ENCODE measurements around the gene TRAFD1. TPM values are rescaled to one million over a fixed set of nuclear protein-coding genes. Genes with fewer than 3 reads are reported as not detected.

The TRAFD1 gene
- polyA plus RNA-seq, 1 donor: 21.2 TPM

Other genes starting within 250 kb of the TRAFD1 start
- gene TMEM116, start 112.4 kb upstream of the TRAFD1 start, polyA plus RNA-seq (ENCODE audit: insufficient read length): 12.1 TPM
- gene ERP29, start 112.1 kb upstream of the TRAFD1 start, polyA plus RNA-seq (ENCODE audit: insufficient read length): 63.5 TPM
- 23.2 TPM for gene NAA25, start 16.8 kb upstream of the TRAFD1 start, polyA plus RNA-seq (ENCODE audit: insufficient read length)